Panc1 (cell line): ENCODE measurements around the gene TBC1D22B. TPM values are rescaled to one million over a fixed set of nuclear protein-coding genes. Genes with fewer than 3 reads are reported as not detected.

Experiments
- ATAC-seq: fragments of 200-7000 bp; cut with Tn5 transposase; 2 replicates; pipeline ENCODE4 v1.9.1; 2020; ENCODE audit warnings: mild to moderate bottlenecking, moderate library complexity
- BruUV-seq: library from RNA; stranded (reverse); fragments of 400-500 nt; replicated peaks from 2 replicates; lab custom pipeline; 2021; lab: Mats Ljungman, UMichigan
- CTCF ChIA-PET: fragments of 300-600 bp; sonication (Branson Sonifier 250); formaldehyde crosslinking; loops from one replicate; lab custom pipeline; 2022; ENCODE audit warnings: antibody characterized with exemption; lab: Charles Lee
- POLR2A ChIA-PET: fragments of 300-600 bp; sonication (Branson Sonifier 250); formaldehyde crosslinking; loops from one replicate; lab custom pipeline; 2022; ENCODE audit warnings: antibody characterized with exemption; lab: Charles Lee
- DNase-seq: peaks from one replicate; pipeline ENCODE4 v3.0.0-alpha.2; 2010; ENCODE audit warnings: low read depth, low spot score
- H3K27ac ChIP-seq: 2 replicates; pipeline ENCODE4 v1.5.1; 2011; ENCODE audit warnings: mild to moderate bottlenecking, low read length, inconsistent platforms
- H3K27me3 ChIP-seq: fragments of 200-500 bp; sonication (Bioruptor generic); 2 replicates; pipeline ENCODE4 v1.6.0; 2014; ENCODE audit warnings: low read length, inconsistent platforms; ENCODE audit not compliant: control insufficient read depth, insufficient read depth
- H3K36me3 ChIP-seq: fragments of 200-500 bp; sonication (Bioruptor generic); 2 replicates; pipeline ENCODE4 v1.5.1; 2014; ENCODE audit warnings: inconsistent platforms, mild to moderate bottlenecking, low read length, moderate library complexity; ENCODE audit not compliant: control insufficient read depth, insufficient read depth
- H3K4me1 ChIP-seq: 2 replicates; pipeline ENCODE4 v1.5.1; 2011; ENCODE audit warnings: inconsistent platforms, mild to moderate bottlenecking, low read length, moderate library complexity; ENCODE audit not compliant: control insufficient read depth, insufficient read depth
- H3K4me3 ChIP-seq, 2 experiments: 2 replicates each; pipeline ENCODE4 v1.5.1; 2011 to 2012; ENCODE audit warnings: low read depth in 2 of 2, low read length in 2 of 2, mild to moderate bottlenecking in 2 of 2, inconsistent platforms in 1 of 2, moderate library complexity in 1 of 2
- H3K9me3 ChIP-seq: fragments of 200-500 bp; sonication (Bioruptor generic); 2 replicates; pipeline ENCODE4 v1.5.1; 2014; ENCODE audit warnings: low read depth, mild to moderate bottlenecking, inconsistent platforms, low read length, moderate library complexity; ENCODE audit not compliant: control insufficient read depth, insufficient read depth
- POLR2AphosphoS5 ChIP-seq: IDR thresholded peaks from 2 replicates; pipeline ENCODE4 v1.6.1; 2012; ENCODE audit warnings: mild to moderate bottlenecking, low read depth, low read length, moderate library complexity
- REST ChIP-seq, 2 experiments: IDR thresholded peaks; 2 replicates each; pipeline ENCODE4 v1.6.1; 2011 to 2012; ENCODE audit warnings: low read depth in 2 of 2, control low read depth in 1 of 2, low read length in 1 of 2, mild to moderate bottlenecking in 1 of 2, moderate library complexity in 1 of 2; ENCODE audit not compliant: insufficient read depth in 1 of 2
- SIN3A ChIP-seq: IDR thresholded peaks from 2 replicates; pipeline ENCODE4 v1.6.1; 2012; ENCODE audit warnings: low read depth, mild to moderate bottlenecking, low read length, moderate library complexity, borderline replicate concordance; ENCODE audit not compliant: insufficient read depth
- TCF7L2 ChIP-seq: IDR thresholded peaks from 2 replicates; pipeline ENCODE4 v1.6.1; 2011; ENCODE audit warnings: mild to moderate bottlenecking, low read depth, low read length, inconsistent platforms
- in situ Hi-C: cut with HindIII; loops from 2 replicates; pipeline ENCODE4 v1.10.0; 2016; ENCODE audit warnings: low sequenced_read_pairs, low pct_unique_long_range_greater_than_20kb
- intact Hi-C: fragments of 100-400 bp; cut with micrococcal nuclease; formaldehyde crosslinking; loops from one replicate; pipeline ENCODE4 v1.10.0; 2022; ENCODE audit not compliant: unreplicated experiment
- total RNA-seq: library from RNA; stranded (reverse); gene quantifications from one replicate; pipeline ENCODE4 v1.2.1, GENCODE V29; 2021; ENCODE audit not compliant: unreplicated experiment
- TF ChIP-seq, protein P1 (sequence below): fragments of 450-650 bp; IDR thresholded peaks from 2 replicates; pipeline ENCODE4 v1.5.1; 2017; ENCODE audit warnings: mild to moderate bottlenecking

Gene TBC1D22B
- total RNA-seq, 1 experiment from 2014 or later = 13.0 TPM

DNA sequence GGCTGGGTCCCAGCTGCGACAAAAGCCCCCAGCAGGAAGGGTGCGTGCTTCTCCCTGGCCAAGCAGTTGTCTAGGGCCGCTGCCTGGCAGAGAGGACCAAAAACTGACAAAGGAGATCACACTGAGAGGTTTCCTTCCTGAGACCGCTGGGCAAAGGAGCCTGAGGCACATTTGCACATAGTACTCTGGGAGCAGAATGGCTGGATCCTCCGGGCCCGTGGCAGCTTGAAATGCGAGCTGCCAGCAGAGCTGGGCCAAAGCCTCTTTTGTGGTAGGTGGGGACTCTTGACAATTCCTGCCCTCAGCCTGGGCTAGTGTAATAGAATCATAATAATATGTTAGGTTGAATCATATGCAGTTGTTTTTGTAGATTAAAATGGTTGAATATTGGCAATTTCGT, 63.1 kb downstream of the TBC1D22B start:
- POLR2A ChIA-PET = no interaction called here
- Histone ChIP-seq H3K9me3 (no peaks in the 10 kb centered on the region), H3K36me3 (0 out of 2 replicates have a peak, but pooled peaks cover 3% of the 10 kb centered on the region), H3K27ac (no peak overlapping the region), H3K27me3 (no peaks in the 10 kb centered on the region), H3K4me1 (no peaks in the 10 kb centered on the region; the same call in 1 of the 2 replicates), H3K4me3 (no peak overlapping the region)
- ATAC-seq (no peak), DNase-seq (no peak)
- intact Hi-C loops = no loop called here
- CTCF ChIA-PET = no interaction called here
- TF ChIP-seq, protein P1, sequence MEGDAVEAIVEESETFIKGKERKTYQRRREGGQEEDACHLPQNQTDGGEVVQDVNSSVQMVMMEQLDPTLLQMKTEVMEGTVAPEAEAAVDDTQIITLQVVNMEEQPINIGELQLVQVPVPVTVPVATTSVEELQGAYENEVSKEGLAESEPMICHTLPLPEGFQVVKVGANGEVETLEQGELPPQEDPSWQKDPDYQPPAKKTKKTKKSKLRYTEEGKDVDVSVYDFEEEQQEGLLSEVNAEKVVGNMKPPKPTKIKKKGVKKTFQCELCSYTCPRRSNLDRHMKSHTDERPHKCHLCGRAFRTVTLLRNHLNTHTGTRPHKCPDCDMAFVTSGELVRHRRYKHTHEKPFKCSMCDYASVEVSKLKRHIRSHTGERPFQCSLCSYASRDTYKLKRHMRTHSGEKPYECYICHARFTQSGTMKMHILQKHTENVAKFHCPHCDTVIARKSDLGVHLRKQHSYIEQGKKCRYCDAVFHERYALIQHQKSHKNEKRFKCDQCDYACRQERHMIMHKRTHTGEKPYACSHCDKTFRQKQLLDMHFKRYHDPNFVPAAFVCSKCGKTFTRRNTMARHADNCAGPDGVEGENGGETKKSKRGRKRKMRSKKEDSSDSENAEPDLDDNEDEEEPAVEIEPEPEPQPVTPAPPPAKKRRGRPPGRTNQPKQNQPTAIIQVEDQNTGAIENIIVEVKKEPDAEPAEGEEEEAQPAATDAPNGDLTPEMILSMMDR = no peak
- TF ChIP-seq SIN3A (no peak), REST (IDR thresholded peaks at IDR 0.05; ENCODE audit: insufficient read depth in 1 of 2, low read depth in 2 of 2, low read length in 1 of 2) (no peak), POLR2AphosphoS5 (no peak), TCF7L2 (no peak)
- in situ Hi-C loops = no loop called here
- BruUV-seq = no TSS peak

- Histone ChIP-seq H3K36me3 (no peaks in the 10 kb centered on the region), H3K4me1 (no peaks in the 10 kb centered on the region; the same call in 1 of the 2 replicates), H3K27ac (no peak overlapping the region), H3K27me3 (no peaks in the 10 kb centered on the region), H3K4me3 (no peak overlapping the region), H3K9me3 (no peaks in the 10 kb centered on the region)
- ChIA-PET CTCF (no interaction called here), POLR2A (interaction anchor here (0.7 kb wide), 1 partner anchor 16 kb away, joined by 4 read pairs; no protein-coding TSS in a partner anchor)
- DNase-seq (no peak), ATAC-seq (no peak)
- intact Hi-C loops = no loop called here
- TF ChIP-seq, protein P1 = no peak
- TF ChIP-seq POLR2AphosphoS5 = no peak
- TF ChIP-seq SIN3A = no peak
- TF ChIP-seq TCF7L2 = no peak
- no peak for TF ChIP-seq REST (IDR thresholded peaks at IDR 0.05; ENCODE audit: insufficient read depth in 1 of 2, low read depth in 2 of 2, low read length in 1 of 2)
- BruUV-seq = no TSS peak
- in situ Hi-C loops = no loop called here
Measured at GRCh38 chr6:37321101-37321500, 63.5 kb downstream of the TBC1D22B start.
